A549 treated with GW870086 at 1 μM for 4 hours (cell line): ENCODE measurements around the gene NDUFA9. TPM values are rescaled to one million over a fixed set of nuclear protein-coding genes. Genes with fewer than 3 reads are reported as not detected.

Experiments used
- total RNA-seq: library from RNA; stranded (reverse); fragments of 200-300 nt; extraction: Qiagen RNA extraction; gene quantifications from 5 replicates; pipeline ENCODE4 v1.2.3, GENCODE V29; 2022; ENCODE audit warnings: low read depth

NDUFA9 gene
- 109 to 117 TPM (median 116 TPM) in 5 replicates for total RNA-seq

GRCh38 chr12:4648501-4649357 is at the start of gene NDUFA9, which contains the start of gene AKAP3:
Gene NDUFA9, plus strand, starts transcription at chr12:4649114. Its CDS starts 13 bp downstream, at chr12:4649127.
Gene AKAP3, minus strand, starts transcription at chr12:4649051. Its CDS starts 10,855 bp downstream, at chr12:4638196.

Other genes with a start within 250 kb of the NDUFA9 start
- not detected in 5 replicates for gene FGF6, start 203.3 kb upstream of the NDUFA9 start, total RNA-seq
- 12.1 to 25.5 TPM (median 18.1 TPM) in 5 replicates for gene RAD51AP1, start 110.2 kb upstream of the NDUFA9 start, total RNA-seq
- gene DYRK4, start 86.9 kb upstream of the NDUFA9 start, total RNA-seq = 41.9 to 52.0 TPM (median 46.7 TPM) in 5 replicates
- gene AKAP3, start 63 bp upstream of the NDUFA9 start, total RNA-seq = 0.07 to 0.23 TPM (median 0.18 TPM) in 4 of 5 replicates, not detected in the other
- not detected in 5 replicates for gene GALNT8, start 71.3 kb downstream of the NDUFA9 start, total RNA-seq